ENCODE data around the gene HS3ST3A1. TPM values are rescaled to one million over a fixed set of nuclear protein-coding genes. Genes with fewer than 3 reads are reported as not detected.

HS3ST3A1 gene
- total and polyA plus RNA-seq, 2 donors: 0.43 to 1.3 TPM

DNA sequence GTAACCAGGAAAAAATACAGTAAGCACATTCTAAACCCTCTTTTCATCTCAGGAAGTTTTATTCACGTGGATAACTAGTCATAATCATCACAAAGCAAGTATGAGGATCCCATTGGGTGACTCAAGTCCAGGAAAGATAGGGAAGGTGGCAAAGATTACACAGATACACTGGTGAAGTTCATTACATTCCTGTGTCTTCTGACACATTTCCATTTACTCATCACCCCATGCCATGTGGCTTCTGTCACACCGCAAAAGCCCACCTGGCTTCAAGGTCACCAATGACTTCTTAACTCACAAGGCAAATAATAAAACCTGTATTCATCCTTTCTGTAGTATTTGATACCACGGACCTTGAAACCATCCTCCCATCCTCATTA lies 17.0 kb downstream of the HS3ST3A1 start:
- Histone ChIP-seq H3K9me3 (ENCODE audit: control insufficient read depth in 2 of 2, insufficient read depth in 1 of 2, low read length in 1 of 2) (no peaks in the 10 kb centered on the region), H3K27ac (ENCODE audit: low read depth in 1 of 2, low read length in 1 of 2) (no peak overlapping the region), H3K27me3 (ENCODE audit: control insufficient read depth in 2 of 2, insufficient read depth in 1 of 2, low read length in 1 of 2) (no peaks in the 10 kb centered on the region), H3K4me3 (ENCODE audit: low read length in 2 of 2) (no peak overlapping the region), H3K4me1 (ENCODE audit: control insufficient read depth in 2 of 2, insufficient read depth in 2 of 2, low read length in 2 of 2) (no peaks in the 10 kb centered on the region), H3K36me3 (ENCODE audit: control insufficient read depth in 2 of 2, insufficient read depth in 2 of 2, low read length in 1 of 2) (no peaks in the 10 kb centered on the region)
- DNase-seq (ENCODE audit: low read depth in 6 of 9, low spot score in 9 of 9): no peak
- WGBS: 90% methylated on average over 3 of the region's 3 CpGs

- H3K27ac ChIP-seq (ENCODE audit: low read depth in 1 of 2, low read length in 1 of 2): no peak overlapping the region
- no peak overlapping the region for H3K4me3 ChIP-seq (ENCODE audit: low read length in 2 of 2)
- WGBS: 93% methylated on average over 3 of the region's 3 CpGs
Observed at GRCh38 chr17:13583996-13584700, 17.6 kb downstream of the HS3ST3A1 start.

GRCh38 chr17:13582776-13583547 lies 18.8 kb downstream of the HS3ST3A1 start:
- no peak for DNase-seq (ENCODE audit: low read depth in 6 of 9, low spot score in 9 of 9)
- H3K4me3 ChIP-seq (ENCODE audit: low read length in 2 of 2): no peak overlapping the region
- H3K27me3 ChIP-seq (ENCODE audit: control insufficient read depth in 2 of 2, insufficient read depth in 1 of 2, low read length in 1 of 2): no peaks in the 10 kb centered on the region
- 83% methylated on average over 9 of the region's 9 CpGs for WGBS
- no peaks in the 10 kb centered on the region for H3K36me3 ChIP-seq (ENCODE audit: control insufficient read depth in 2 of 2, insufficient read depth in 2 of 2, low read length in 1 of 2)
- H3K9me3 ChIP-seq (ENCODE audit: control insufficient read depth in 2 of 2, insufficient read depth in 1 of 2, low read length in 1 of 2): no peaks in the 10 kb centered on the region
- H3K4me1 ChIP-seq (ENCODE audit: control insufficient read depth in 2 of 2, insufficient read depth in 2 of 2, low read length in 2 of 2): no peaks in the 10 kb centered on the region
- H3K27ac ChIP-seq (ENCODE audit: low read depth in 1 of 2, low read length in 1 of 2): no peak overlapping the region

More at GRCh38 chr17:13583996-13584700, 17.6 kb downstream of the HS3ST3A1 start:
- no peak for DNase-seq (ENCODE audit: low read depth in 6 of 9, low spot score in 9 of 9)
- no peaks in the 10 kb centered on the region for H3K36me3 ChIP-seq (ENCODE audit: control insufficient read depth in 2 of 2, insufficient read depth in 2 of 2, low read length in 1 of 2)
- no peaks in the 10 kb centered on the region for H3K4me1 ChIP-seq (ENCODE audit: control insufficient read depth in 2 of 2, insufficient read depth in 2 of 2, low read length in 2 of 2)
- no peaks in the 10 kb centered on the region for H3K9me3 ChIP-seq (ENCODE audit: control insufficient read depth in 2 of 2, insufficient read depth in 1 of 2, low read length in 1 of 2)
- no peaks in the 10 kb centered on the region for H3K27me3 ChIP-seq (ENCODE audit: control insufficient read depth in 2 of 2, insufficient read depth in 1 of 2, low read length in 1 of 2)

DNA sequence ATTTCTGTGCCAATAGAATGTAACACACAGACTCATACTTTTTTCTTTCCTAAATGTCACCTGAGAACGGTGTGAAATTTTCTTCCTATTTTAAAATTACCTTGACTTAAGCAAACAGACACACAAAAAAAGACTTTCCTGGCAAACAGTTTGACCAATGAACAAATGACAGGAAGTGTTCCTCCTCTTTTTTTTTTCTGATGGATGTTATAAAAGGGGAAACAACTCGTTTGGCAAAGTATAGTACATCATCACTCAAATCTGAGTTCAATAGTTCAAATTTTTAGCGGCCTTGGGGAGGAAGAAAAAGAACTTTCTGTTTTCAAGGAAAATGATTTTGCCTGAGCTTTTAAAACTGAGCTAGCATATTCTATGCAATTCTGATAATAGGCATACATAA lies 19.8 kb downstream of the HS3ST3A1 start:
- Histone ChIP-seq H3K36me3 (ENCODE audit: control insufficient read depth in 2 of 2, insufficient read depth in 2 of 2, low read length in 1 of 2) (no peaks in the 10 kb centered on the region), H3K9me3 (ENCODE audit: control insufficient read depth in 2 of 2, insufficient read depth in 1 of 2, low read length in 1 of 2) (no peaks in the 10 kb centered on the region), H3K4me3 (ENCODE audit: low read length in 2 of 2) (no peak overlapping the region), H3K27ac (ENCODE audit: low read depth in 1 of 2, low read length in 1 of 2) (no peak overlapping the region), H3K27me3 (ENCODE audit: control insufficient read depth in 2 of 2, insufficient read depth in 1 of 2, low read length in 1 of 2) (no peaks in the 10 kb centered on the region), H3K4me1 (ENCODE audit: control insufficient read depth in 2 of 2, insufficient read depth in 2 of 2, low read length in 2 of 2) (no peaks in the 10 kb centered on the region)
- no peak for DNase-seq (ENCODE audit: low read depth in 6 of 9, low spot score in 9 of 9)
- WGBS: 11% methylated on average over 3 of the region's 3 CpGs

DNA sequence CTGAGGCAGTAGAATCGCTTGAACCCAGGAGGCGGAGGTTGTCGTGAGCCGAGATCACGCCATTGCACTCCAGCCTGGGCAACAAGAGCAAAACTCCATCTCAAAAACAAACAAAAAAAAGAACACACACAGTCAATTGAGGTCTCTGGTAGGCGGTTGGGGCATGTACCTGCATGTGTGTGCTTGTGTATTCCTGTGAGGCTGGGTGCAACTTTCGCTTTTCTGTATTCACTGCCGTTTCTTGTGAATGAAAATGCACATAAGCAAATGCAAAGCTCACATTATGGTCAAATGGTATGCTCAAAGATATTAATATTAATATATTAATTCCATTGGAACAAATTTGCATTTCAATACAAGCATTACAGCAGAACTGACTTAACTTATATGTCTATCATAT lies 20.9 kb downstream of the HS3ST3A1 start:
- Histone ChIP-seq H3K27me3 (ENCODE audit: control insufficient read depth in 2 of 2, insufficient read depth in 1 of 2, low read length in 1 of 2) (no peaks in the 10 kb centered on the region), H3K4me3 (ENCODE audit: low read length in 2 of 2) (no peak overlapping the region), H3K36me3 (ENCODE audit: control insufficient read depth in 2 of 2, insufficient read depth in 2 of 2, low read length in 1 of 2) (no peaks in the 10 kb centered on the region), H3K4me1 (ENCODE audit: control insufficient read depth in 2 of 2, insufficient read depth in 2 of 2, low read length in 2 of 2) (no peaks in the 10 kb centered on the region), H3K27ac (ENCODE audit: low read depth in 1 of 2, low read length in 1 of 2) (no peak overlapping the region), H3K9me3 (ENCODE audit: control insufficient read depth in 2 of 2, insufficient read depth in 1 of 2, low read length in 1 of 2) (no peaks in the 10 kb centered on the region)
- no peak for DNase-seq (ENCODE audit: low read depth in 6 of 9, low spot score in 9 of 9)
- WGBS: 96% methylated on average over 8 of the region's 8 CpGs

- H3K9me3 ChIP-seq (ENCODE audit: control insufficient read depth in 2 of 2, insufficient read depth in 1 of 2, low read length in 1 of 2): no peaks in the 10 kb centered on the region
- no peak overlapping the region for H3K27ac ChIP-seq (ENCODE audit: low read depth in 1 of 2, low read length in 1 of 2)
- H3K4me3 ChIP-seq (ENCODE audit: low read length in 2 of 2): no peak overlapping the region
- DNase-seq (ENCODE audit: low read depth in 6 of 9, low spot score in 9 of 9): no peak
- no peaks in the 10 kb centered on the region for H3K27me3 ChIP-seq (ENCODE audit: control insufficient read depth in 2 of 2, insufficient read depth in 1 of 2, low read length in 1 of 2)
- WGBS: 98% methylated on average over 3 of the region's 3 CpGs
- H3K36me3 ChIP-seq (ENCODE audit: control insufficient read depth in 2 of 2, insufficient read depth in 2 of 2, low read length in 1 of 2): no peaks in the 10 kb centered on the region
- no peaks in the 10 kb centered on the region for H3K4me1 ChIP-seq (ENCODE audit: control insufficient read depth in 2 of 2, insufficient read depth in 2 of 2, low read length in 2 of 2)
Observed at GRCh38 chr17:13576661-13577526, 24.8 kb downstream of the HS3ST3A1 start.

GRCh38 chr17:13575922-13576419 lies 25.8 kb downstream of the HS3ST3A1 start:
- WGBS: 93% methylated on average over 6 of the region's 6 CpGs
- Histone ChIP-seq H3K27me3 (ENCODE audit: control insufficient read depth in 2 of 2, insufficient read depth in 1 of 2, low read length in 1 of 2) (no peaks in the 10 kb centered on the region), H3K36me3 (ENCODE audit: control insufficient read depth in 2 of 2, insufficient read depth in 2 of 2, low read length in 1 of 2) (no peaks in the 10 kb centered on the region), H3K4me3 (ENCODE audit: low read length in 2 of 2) (no peak overlapping the region), H3K9me3 (ENCODE audit: control insufficient read depth in 2 of 2, insufficient read depth in 1 of 2, low read length in 1 of 2) (no peaks in the 10 kb centered on the region), H3K4me1 (ENCODE audit: control insufficient read depth in 2 of 2, insufficient read depth in 2 of 2, low read length in 2 of 2) (no peaks in the 10 kb centered on the region), H3K27ac (ENCODE audit: low read depth in 1 of 2, low read length in 1 of 2) (no peak overlapping the region)
- DNase-seq (ENCODE audit: low read depth in 6 of 9, low spot score in 9 of 9): no peak

- Histone ChIP-seq H3K9me3 (ENCODE audit: control insufficient read depth in 2 of 2, insufficient read depth in 1 of 2, low read length in 1 of 2) (no peaks in the 10 kb centered on the region), H3K36me3 (ENCODE audit: control insufficient read depth in 2 of 2, insufficient read depth in 2 of 2, low read length in 1 of 2) (no peaks in the 10 kb centered on the region), H3K4me1 (ENCODE audit: control insufficient read depth in 2 of 2, insufficient read depth in 2 of 2, low read length in 2 of 2) (no peaks in the 10 kb centered on the region), H3K27ac (ENCODE audit: low read depth in 1 of 2, low read length in 1 of 2) (no peak overlapping the region), H3K27me3 (ENCODE audit: control insufficient read depth in 2 of 2, insufficient read depth in 1 of 2, low read length in 1 of 2) (no peaks in the 10 kb centered on the region), H3K4me3 (ENCODE audit: low read length in 2 of 2) (no peak overlapping the region)
- 91% methylated on average over 2 of the region's 2 CpGs for WGBS
- no peak for DNase-seq (ENCODE audit: low read depth in 6 of 9, low spot score in 9 of 9)
Observed at GRCh38 chr17:13575466-13575865, 26.3 kb downstream of the HS3ST3A1 start.

DNA sequence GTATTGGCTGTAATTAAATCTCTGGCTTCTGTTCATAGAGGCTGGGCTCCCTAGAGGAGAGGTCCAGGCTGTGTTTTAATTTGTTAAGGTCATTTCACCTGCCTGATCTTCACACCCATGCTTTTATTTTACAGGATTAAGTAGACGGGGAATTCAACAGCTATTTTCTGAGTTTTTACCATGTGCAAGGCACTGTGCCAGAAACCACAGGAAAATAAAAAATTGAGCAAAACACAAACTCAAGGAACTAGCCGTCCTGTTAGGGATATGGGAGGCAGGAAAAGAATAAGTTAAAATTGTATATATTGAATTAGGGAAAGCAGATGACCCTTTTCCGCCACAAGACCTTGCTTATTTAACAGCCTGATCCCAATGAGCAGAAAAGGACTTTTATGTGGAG lies 29.1 kb downstream of the HS3ST3A1 start:
- no peaks in the 10 kb centered on the region for H3K9me3 ChIP-seq (ENCODE audit: control insufficient read depth in 2 of 2, insufficient read depth in 1 of 2, low read length in 1 of 2)
- no peaks in the 10 kb centered on the region for H3K27me3 ChIP-seq (ENCODE audit: control insufficient read depth in 2 of 2, insufficient read depth in 1 of 2, low read length in 1 of 2)
- no peak for DNase-seq (ENCODE audit: low read depth in 6 of 9, low spot score in 9 of 9)
- H3K4me3 ChIP-seq (ENCODE audit: low read length in 2 of 2): no peak overlapping the region
- WGBS: 35% methylated on average over 3 of the region's 3 CpGs
- H3K27ac ChIP-seq (ENCODE audit: low read depth in 1 of 2, low read length in 1 of 2): no peak overlapping the region
- no peaks in the 10 kb centered on the region for H3K4me1 ChIP-seq (ENCODE audit: control insufficient read depth in 2 of 2, insufficient read depth in 2 of 2, low read length in 2 of 2)
- H3K36me3 ChIP-seq (ENCODE audit: control insufficient read depth in 2 of 2, insufficient read depth in 2 of 2, low read length in 1 of 2): no peaks in the 10 kb centered on the region
